Measurements from ENCODE around the gene TAF11L3.
A peak's percentile ranks its signal among the peaks of the same experiment; 100 is the strongest.
"Not testable (repeated sequence)": the region's sequence is repeated elsewhere in the genome, so short reads cannot be mapped to it uniquely, and the experiment has no call there.

Gene TAF11L3

GRCh38 chr5:17518067-17518466 lies at the start of gene TAF11L3:
TAF11L3 (plus strand) TSS chr5:17518367.
- DNase-seq (ENCODE audit: low spot score), result not testable (repeated sequence)

GRCh38 chr5:17470064-17470463 lies 48.1 kb upstream of the TAF11L3 start:
- DNase-seq (ENCODE audit: low spot score), result no peak

DNA sequence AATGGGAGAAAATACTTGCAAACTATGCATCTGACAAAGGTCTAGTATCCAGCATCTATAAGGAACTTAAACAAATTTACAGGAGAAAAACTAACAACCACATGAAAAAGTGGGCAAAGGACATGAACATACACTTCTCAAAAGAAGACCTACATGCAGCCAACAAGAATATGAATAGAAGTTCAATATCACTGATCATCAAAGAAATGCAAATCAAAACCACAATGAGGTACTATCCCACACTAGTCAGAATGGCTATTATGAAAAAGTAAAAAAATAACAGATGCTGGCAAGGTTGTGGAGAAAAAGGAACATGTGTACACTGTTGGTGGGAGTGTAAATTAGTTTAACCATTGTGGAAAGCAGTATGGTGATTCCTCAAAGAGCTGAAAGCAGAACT lies 43.1 kb upstream of the TAF11L3 start:
- DNase-seq (ENCODE audit: low spot score), result not testable (repeated sequence)

DNA sequence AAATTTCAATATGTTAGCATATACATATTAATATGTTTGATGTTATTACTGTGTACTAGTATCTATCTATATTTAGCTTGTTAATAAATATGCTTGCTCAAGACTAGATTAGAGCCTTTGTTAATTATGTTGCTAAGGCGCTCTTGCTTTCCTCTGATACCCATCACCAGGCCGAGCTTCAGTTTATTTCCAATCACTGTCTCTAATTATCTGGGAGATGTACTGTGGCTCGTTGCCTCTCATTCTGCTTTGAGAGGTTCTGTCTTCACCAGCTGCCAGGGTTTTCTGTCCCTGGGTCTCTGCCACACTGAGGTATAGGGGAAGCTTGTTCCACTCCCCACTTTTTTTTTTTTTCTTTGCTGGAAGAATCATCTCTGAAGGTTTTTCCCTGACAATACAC lies 41.1 kb upstream of the TAF11L3 start:
- DNase-seq (ENCODE audit: low spot score), result no peak

DNA sequence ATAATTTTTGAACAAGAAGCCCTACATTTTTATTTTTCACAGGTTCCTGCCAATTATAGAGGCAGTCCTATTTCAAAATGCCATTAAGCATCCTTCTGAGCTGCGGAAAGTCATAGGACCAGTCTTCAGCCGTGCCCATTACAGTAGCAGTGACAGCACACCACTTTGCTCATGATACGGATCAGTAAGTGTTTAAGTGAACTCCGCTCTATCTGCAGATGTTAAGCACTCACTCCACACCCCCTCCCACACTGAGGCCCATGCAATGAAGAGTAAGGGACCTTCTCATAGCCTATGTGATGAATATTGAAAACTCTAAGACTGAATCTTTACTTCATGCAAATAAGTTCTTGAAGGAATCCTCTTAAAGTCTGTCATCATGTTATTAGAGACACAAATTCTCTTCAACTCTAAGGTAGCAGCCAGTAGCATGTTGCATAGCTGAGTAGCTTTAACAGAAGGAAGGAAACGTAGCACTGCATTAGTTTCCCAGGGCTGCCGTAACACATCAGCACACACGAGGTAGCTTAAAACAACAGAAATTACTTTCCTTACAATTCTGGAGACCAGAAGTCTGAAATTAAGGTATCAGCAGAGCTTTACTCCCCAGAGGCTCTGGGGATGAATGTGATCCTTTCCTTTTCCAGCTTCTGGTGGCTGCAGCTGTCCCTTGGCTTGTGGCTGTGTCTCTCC lies 40.4 kb upstream of the TAF11L3 start:
- no peak for DNase-seq (ENCODE audit: low spot score)

- DNase-seq (ENCODE audit: low spot score), result no peak
Observed at GRCh38 chr5:17481378-17481777, 36.8 kb upstream of the TAF11L3 start.

GRCh38 chr5:17482790-17483189 lies 35.4 kb upstream of the TAF11L3 start:
- DNase-seq (ENCODE audit: low spot score), result no peak

DNA sequence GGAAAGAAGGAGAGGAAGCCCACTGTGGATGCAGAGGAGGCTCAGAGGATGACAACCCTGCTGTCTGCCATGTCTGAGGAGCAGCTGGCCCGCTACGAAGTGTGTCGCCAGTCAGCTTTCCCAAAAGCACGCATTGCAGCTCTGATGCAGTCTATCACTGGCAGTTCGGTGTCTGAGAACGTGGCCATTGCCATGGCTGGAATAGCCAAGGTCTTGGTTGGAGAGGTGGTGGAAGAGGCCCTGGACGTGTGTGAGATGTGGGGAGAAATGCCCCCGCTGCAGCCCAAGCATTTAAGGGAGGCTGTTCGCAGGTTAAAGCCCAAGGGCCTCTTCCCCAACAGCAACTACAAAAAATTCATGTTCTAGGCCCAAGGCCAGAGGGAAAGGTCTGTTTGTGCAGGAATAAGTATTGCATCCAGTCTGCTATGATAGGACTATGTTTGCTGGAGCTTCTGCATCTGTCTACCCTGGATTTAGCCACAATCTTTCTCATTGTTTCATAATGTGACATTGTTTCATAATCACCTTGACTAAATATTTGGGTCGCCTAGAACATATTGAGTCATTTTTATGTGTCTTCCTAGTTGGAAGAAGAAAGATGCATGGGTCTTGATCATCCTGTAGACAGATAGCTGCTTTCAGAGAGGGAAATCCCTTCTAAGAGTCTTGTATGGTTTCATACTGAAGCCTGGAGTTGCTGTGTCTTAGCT lies 31.5 kb upstream of the TAF11L3 start:
- DNase-seq (ENCODE audit: low spot score), result not testable (repeated sequence)

- DNase-seq (ENCODE audit: low spot score), result no peak
Observed at GRCh38 chr5:17487174-17487512, 31.0 kb upstream of the TAF11L3 start.

DNA sequence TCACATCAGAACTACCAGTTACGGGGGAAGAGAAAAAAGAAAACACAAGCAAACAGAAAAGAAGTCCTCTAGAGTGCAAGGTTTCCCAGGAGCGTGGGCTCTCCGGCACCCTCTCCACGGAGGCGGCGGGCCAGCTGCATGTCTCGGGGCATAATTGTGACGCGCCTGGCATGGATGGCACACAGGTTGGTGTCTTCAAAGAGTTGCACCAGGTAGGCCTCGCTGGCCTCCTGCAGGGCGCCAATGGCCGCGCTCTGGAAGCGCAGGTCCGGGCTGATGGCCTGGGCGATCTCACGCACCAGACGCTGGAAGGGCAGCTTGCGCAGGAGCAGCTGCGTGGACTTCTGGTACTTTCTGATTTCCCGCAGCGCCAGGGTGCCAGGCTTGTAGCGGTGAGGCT lies 26.9 kb upstream of the TAF11L3 start:
- DNase-seq (ENCODE audit: low spot score), result not testable (repeated sequence)

- DNase-seq (ENCODE audit: low spot score), result no peak
Observed at GRCh38 chr5:17492770-17493169, 25.4 kb upstream of the TAF11L3 start.

DNA sequence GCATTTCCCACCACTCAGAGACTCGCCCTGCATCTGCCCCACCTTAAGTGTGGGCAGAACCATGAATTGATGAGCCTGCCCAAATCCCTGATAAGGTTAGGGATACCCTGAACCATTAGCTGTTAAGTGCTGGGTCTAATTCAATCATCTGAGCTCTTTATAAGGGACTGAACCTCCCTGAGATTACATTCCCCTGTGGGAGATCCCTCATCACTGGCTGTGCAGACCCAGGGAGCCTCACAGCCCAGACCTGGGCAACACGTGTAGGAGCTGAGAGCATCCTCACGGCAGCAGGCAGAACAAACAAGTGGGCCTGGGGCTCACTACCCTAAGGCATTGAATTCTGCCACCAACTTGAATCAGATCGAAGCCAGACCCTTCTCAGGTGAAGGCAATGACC lies 20.7 kb upstream of the TAF11L3 start:
- DNase-seq (ENCODE audit: low spot score), result no peak

- not testable (repeated sequence) for DNase-seq (ENCODE audit: low spot score)
Observed at GRCh38 chr5:17497931-17498330, 20.2 kb upstream of the TAF11L3 start, which contains the start of gene TAF11L2. TAF11L2 (plus strand) TSS chr5:17498231.

- no peak for DNase-seq (ENCODE audit: low spot score)
Observed at GRCh38 chr5:17511775-17512325, 6.3 kb upstream of the TAF11L3 start.

GRCh38 chr5:17517526-17517925 lies 641 bp upstream of the TAF11L3 start:
- DNase-seq (ENCODE audit: low spot score), result not testable (repeated sequence)

- not testable (repeated sequence) for DNase-seq (ENCODE audit: low spot score)
Observed at GRCh38 chr5:17519508-17519907, 1.3 kb downstream of the TAF11L3 start.

- not testable (repeated sequence) for DNase-seq (ENCODE audit: low spot score)
Observed at GRCh38 chr5:17521501-17521900, 3.3 kb downstream of the TAF11L3 start, which contains the start of gene TAF11L4. TAF11L4 (plus strand) TSS chr5:17521801.

DNA sequence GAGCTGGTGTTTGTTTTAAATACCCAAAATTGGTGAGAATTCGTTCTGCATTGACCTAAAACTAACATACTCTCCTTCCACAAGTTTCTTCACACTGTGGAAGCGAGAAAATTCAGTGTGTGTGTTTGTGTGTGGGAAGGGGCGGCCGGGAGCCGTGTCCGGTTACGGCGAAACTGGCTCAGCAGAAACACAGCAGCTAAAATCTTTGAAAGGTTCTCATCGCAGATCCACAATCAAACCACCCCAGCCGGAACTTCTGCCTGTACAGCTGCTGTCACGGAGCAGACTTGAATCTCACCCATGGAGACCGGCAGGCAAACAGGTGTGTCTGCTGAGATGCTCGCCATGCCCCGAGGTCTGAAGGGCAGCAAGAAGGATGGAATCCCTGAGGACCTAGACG lies 6.8 kb downstream of the TAF11L3 start, which contains the start of gene TAF11L5:
Gene TAF11L5, plus strand, starts transcription at position 301 of the 400 bp plus-strand sequence.
- not testable (repeated sequence) for DNase-seq (ENCODE audit: low spot score)

DNA sequence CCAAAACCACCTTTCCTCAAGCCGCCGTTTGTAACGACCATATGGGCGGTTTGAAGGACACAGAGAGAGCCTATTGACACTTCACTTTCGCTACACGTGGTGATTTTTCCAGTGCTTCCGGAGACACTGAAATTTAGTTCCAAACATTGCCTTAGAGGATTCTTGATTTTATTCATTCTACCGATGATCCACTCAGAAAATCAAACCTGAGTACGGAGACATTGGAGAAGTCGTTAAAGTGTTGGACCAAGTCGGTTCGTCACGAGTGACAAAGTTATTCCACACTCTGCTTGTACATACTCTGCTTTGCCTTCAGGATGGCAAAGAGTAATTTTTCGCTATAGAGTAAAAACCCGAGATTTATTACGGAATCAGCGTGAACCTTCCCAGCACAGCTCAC lies 8.3 kb downstream of the TAF11L3 start:
- peak; percentile 5 for DNase-seq (ENCODE audit: low spot score)

DNA sequence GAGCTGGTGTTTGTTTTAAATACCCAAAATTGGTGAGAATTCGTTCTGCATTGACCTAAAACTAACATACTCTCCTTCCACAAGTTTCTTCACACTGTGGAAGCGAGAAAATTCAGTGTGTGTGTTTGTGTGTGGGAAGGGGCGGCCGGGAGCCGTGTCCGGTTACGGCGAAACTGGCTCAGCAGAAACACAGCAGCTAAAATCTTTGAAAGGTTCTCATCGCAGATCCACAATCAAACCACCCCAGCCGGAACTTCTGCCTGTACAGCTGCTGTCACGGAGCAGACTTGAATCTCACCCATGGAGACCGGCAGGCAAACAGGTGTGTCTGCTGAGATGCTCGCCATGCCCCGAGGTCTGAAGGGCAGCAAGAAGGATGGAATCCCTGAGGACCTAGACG lies 10.2 kb downstream of the TAF11L3 start, which contains the start of gene TAF11L6:
Gene TAF11L6, plus strand, starts transcription at position 301 of the 400 bp plus-strand sequence.
- not testable (repeated sequence) for DNase-seq (ENCODE audit: low spot score)

Data from putamen (tissue), 1 donor.